K562 (cell line): ENCODE measurements around the gene ZSWIM8. TPM values are rescaled to one million over a fixed set of nuclear protein-coding genes. Genes with fewer than 3 reads are reported as not detected.

ENCODE experiments used
- ATAC-seq: fragments of 200-7000 bp; cut with Tn5 transposase; 3 replicates; pipeline ENCODE4 v1.9.1; 2020; ENCODE audit warnings: moderate library complexity
- BruUV-seq: library from RNA; stranded (reverse); fragments of 400-500 nt; replicated peaks from 2 replicates; lab custom pipeline; 2021; lab: Mats Ljungman, UMichigan
- CTCF ChIA-PET: fragments of 300-600 bp; formaldehyde crosslinking; extraction: SDS; loops from one replicate; lab custom pipeline; 2021; ENCODE audit warnings: low intra/inter-chr PET ratio; lab: Yijun Ruan, JAX
- POLR2A ChIA-PET: fragments of 300-600, 350-650 bp; sonication (Branson Sonifier 250); formaldehyde crosslinking; extraction: SDS; loops from one replicate; lab custom pipeline; 2021; ENCODE audit warnings: antibody characterized with exemption, inconsistent platforms; lab: Yijun Ruan, JAX
- DNase-seq, 4 experiments: peaks; one replicate each; pipeline versions ENCODE4 v3.0.0 to v3.0.0-alpha.2; 2011 to 2018; ENCODE audit warnings: low spot score in 3 of 4, mixed read lengths in 3 of 4; ENCODE audit errors: extremely low read depth in 1 of 4
- FAIRE-seq: peaks from 2 replicates; lab custom pipeline; 2011; peaks lifted over from hg19 to GRCh38; lab: Jason Lieb, UNC
- H2AFZ ChIP-seq: 2 replicates; pipeline ENCODE4 v1.6.0; 2011; ENCODE audit warnings: low read depth, low read length, control low read depth, inconsistent platforms
- H3K27ac ChIP-seq: fragments of 200-600 bp; 3 replicates; pipeline ENCODE4 v1.8.0; 2011; ENCODE audit warnings: low read depth, mild to moderate bottlenecking, control low read depth, inconsistent platforms, low read length, moderate library complexity, mixed read lengths; ENCODE audit errors: extremely low read depth
- H3K27me3 ChIP-seq, 2 experiments: fragments of 300-600 bp in 1 of 2; 2 replicates in 1 of 2; 3 replicates in 1 of 2; pipeline versions ENCODE4 v1.6.0 to v1.8.0; 2011; ENCODE audit warnings: inconsistent platforms in 2 of 2, low read length in 2 of 2, mild to moderate bottlenecking in 1 of 2, mixed read lengths in 1 of 2, moderate library complexity in 1 of 2; ENCODE audit not compliant: control insufficient read depth in 2 of 2, insufficient read depth in 2 of 2
- H3K36me3 ChIP-seq: fragments of 300-600 bp; 3 replicates; pipeline ENCODE4 v1.8.0; 2011; ENCODE audit warnings: mild to moderate bottlenecking, low read length, inconsistent platforms; ENCODE audit not compliant: control insufficient read depth, insufficient read depth
- H3K4me1 ChIP-seq, 2 experiments: fragments of 200-600 bp in 1 of 2; replicated peaks in 1 of 2; 2 replicates in 1 of 2; 3 replicates in 1 of 2; pipeline versions ENCODE4 v1.5.1 to v1.8.0; 2011; ENCODE audit warnings: inconsistent platforms in 2 of 2, low read length in 2 of 2, mild to moderate bottlenecking in 1 of 2, mixed read lengths in 1 of 2, moderate library complexity in 1 of 2; ENCODE audit not compliant: control insufficient read depth in 2 of 2, insufficient read depth in 2 of 2
- H3K4me2 ChIP-seq: 2 replicates; pipeline ENCODE4 v1.6.1; 2011; ENCODE audit warnings: low read length, control low read depth, inconsistent platforms, mixed read lengths; ENCODE audit not compliant: insufficient read depth
- H3K4me3 ChIP-seq: fragments of 200-600 bp; sonication (generic), shearing (Covaris generic); 2 replicates; pipeline ENCODE4 v1.5.1; 2016; ENCODE audit warnings: control low read depth, inconsistent platforms
- H3K79me2 ChIP-seq: fragments of 200-600 bp; 3 replicates; pipeline ENCODE4 v1.8.0; 2011; ENCODE audit warnings: low read length, inconsistent platforms; ENCODE audit not compliant: control insufficient read depth, insufficient read depth
- H3K9ac ChIP-seq, 2 experiments: 2 replicates each; pipeline versions ENCODE4 v1.6.0 to v1.6.1; 2011; ENCODE audit warnings: low read depth in 2 of 2, low read length in 2 of 2, control low read depth in 1 of 2, inconsistent platforms in 1 of 2, mild to moderate bottlenecking in 1 of 2, mixed read lengths in 1 of 2; ENCODE audit not compliant: insufficient read depth in 1 of 2
- H3K9me1 ChIP-seq: one replicate; pipeline ENCODE4 v1.6.0; 2011; ENCODE audit warnings: inconsistent platforms, mild to moderate bottlenecking, low read length, moderate library complexity; ENCODE audit not compliant: control insufficient read depth, insufficient read depth
- H3K9me3 ChIP-seq: replicated peaks from 2 replicates; pipeline ENCODE4 v1.5.1; 2011; ENCODE audit warnings: low read depth, low read length, inconsistent platforms; ENCODE audit not compliant: control insufficient read depth, insufficient read depth
- H4K20me1 ChIP-seq: replicated peaks from 2 replicates; pipeline ENCODE4 v1.6.1; 2011; ENCODE audit warnings: low read length, inconsistent platforms, mixed read lengths; ENCODE audit not compliant: control insufficient read depth, insufficient read depth
- CBX1 ChIP-seq: sonication (generic); IDR thresholded peaks from 2 replicates; pipeline ENCODE4 v1.6.1; 2016; ENCODE audit warnings: antibody characterized with exemption, low read depth, mild to moderate bottlenecking
- CCNT2 ChIP-seq: IDR thresholded peaks from 2 replicates; pipeline ENCODE4 v1.6.1; 2011; ENCODE audit warnings: borderline replicate concordance, low read depth, mild to moderate bottlenecking, moderate library complexity, mixed read lengths, low read length; ENCODE audit not compliant: insufficient read length; ENCODE audit errors: extremely low read depth
- ELF4 ChIP-seq: fragments of 450-650 bp; formaldehyde crosslinking; IDR thresholded peaks from 2 replicates; pipeline ENCODE4 v1.4.0; 2022; ENCODE audit warnings: missing genetic modification characterization
- SAFB ChIP-seq: fragments of 200-400 bp; formaldehyde crosslinking; IDR thresholded peaks from 2 replicates; pipeline ENCODE4 v1.6.1; 2017; ENCODE audit warnings: low read depth, low read length, borderline replicate concordance
- SMAD3 ChIP-seq: fragments of 450-650 bp; formaldehyde crosslinking; conservative IDR thresholded peaks from 2 replicates; pipeline ENCODE4 v1.4.0; 2020; ENCODE audit warnings: mild to moderate bottlenecking
- SRF ChIP-seq, 2 experiments: fragments of 250-450, 450-650 bp in 1 of 2; sonication (Bioruptor Pico) in 1 of 2; sonication (generic) in 1 of 2; formaldehyde crosslinking; IDR thresholded peaks; 2 replicates each; pipeline versions ENCODE4 v1.5.0 to v1.5.1; 2020 to 2022; ENCODE audit warnings: mild to moderate bottlenecking in 1 of 2, missing genetic modification reagents in 1 of 2
- SRSF3 ChIP-seq: fragments of 200-400 bp; formaldehyde crosslinking; IDR thresholded peaks from 2 replicates; pipeline ENCODE4 v1.6.1; 2016; ENCODE audit warnings: mild to moderate bottlenecking, low read length, moderate library complexity; ENCODE audit not compliant: insufficient read depth
- ZFP36 ChIP-seq: fragments of 150-350 bp; IDR thresholded peaks from 2 replicates; pipeline ENCODE4 v1.6.1; 2018; ENCODE audit warnings: low read length, low read depth; ENCODE audit not compliant: partially characterized antibody
- ZNF695 ChIP-seq: fragments of 450-650 bp; formaldehyde crosslinking; IDR thresholded peaks from 2 replicates; pipeline ENCODE4 v1.4.0; 2020; ENCODE audit warnings: mild to moderate bottlenecking, moderate library complexity
- ZNF77 ChIP-seq: fragments of 250-450 bp; sonication (Bioruptor Pico); IDR thresholded peaks from 2 replicates; pipeline ENCODE4 v1.5.0; 2020
- WGBS: fragments of 100-300 bp; shearing (Covaris generic); methylation state at CpG from one replicate; pipeline ENCODE4 v1.1.6; 2016; ENCODE audit warnings: low coverage, mixed read lengths; ENCODE audit not compliant: insufficient coverage; ENCODE audit errors: missing lambda C conversion rate; 5-methylcytosine and 5-hydroxymethylcytosine counted together
- in situ Hi-C: fragments of 300-500 bp; cut with MboI; formaldehyde crosslinking; loops from 4 replicates; pipeline ENCODE4 v1.15.0; 2018; ENCODE audit warnings: inconsistent platforms, mixed read lengths
- intact Hi-C: fragments of 100-400 bp; cut with micrococcal nuclease; formaldehyde crosslinking; loops from 2 replicates; pipeline ENCODE4 v1.14.2; 2022
- polyA plus RNA-seq, 8 experiments: library from polyadenylated mRNA; depleted of rRNA in 4 of 8; stranded (reverse) in 5 of 8; unstranded in 3 of 8; fragments of >200 nt; fragmentation: Nextera tagmentation in 2 of 8; fragmentation: Illumina TruSeq in 1 of 8; extraction: Ambion mirVana in 2 of 8; extraction: Trizol in 1 of 8; gene quantifications; 2 replicates each; pipeline versions ENCODE4 v1.2.1 to v1.2.3, GENCODE V29; 2011 to 2014; ENCODE audit warnings: inconsistent platforms in 1 of 8, missing spikeins in 1 of 8
- total RNA-seq, 7 experiments: library from RNA; depleted of rRNA in 6 of 7; stranded (reverse); fragments of >200 nt in 6 of 7; fragmentation: Illumina TruSeq in 2 of 7; extraction: Trizol in 2 of 7; gene quantifications; 2 replicates each; pipeline versions ENCODE4 v1.2.1 to v1.2.3, GENCODE V29; 2011 to 2021; ENCODE audit warnings: low replicate concordance in 1 of 7
- TF ChIP-seq, protein P1 (sequence below): IDR thresholded peaks from 2 replicates; pipeline ENCODE4 v1.6.1; 2012; ENCODE audit warnings: low read depth, low read length, improper control_type of control experiment, borderline replicate concordance
- TF ChIP-seq, protein P2 (sequence below): fragments of 250-450 bp; sonication (Bioruptor Pico); IDR thresholded peaks from 2 replicates; pipeline ENCODE4 v1.8.0; 2022; ENCODE audit warnings: moderate library complexity, mild to moderate bottlenecking, inconsistent platforms
- TF ChIP-seq, protein P3 (sequence below): fragments of 450-650 bp; IDR thresholded peaks from 2 replicates; pipeline ENCODE4 v1.6.1; 2016; ENCODE audit warnings: antibody characterized with exemption
- TF ChIP-seq, protein P4 (sequence below), 2 experiments: IDR thresholded peaks in 1 of 2; conservative IDR thresholded peaks in 1 of 2; 2 replicates each; pipeline ENCODE4 v1.6.1; 2016; ENCODE audit warnings: low read depth in 2 of 2, mild to moderate bottlenecking in 1 of 2, missing compliant biosample characterization in 1 of 2, missing genetic modification characterization in 1 of 2, moderate library complexity in 1 of 2

Gene ZSWIM8
- total and polyA plus RNA-seq, 9 of the 15 experiments (the other 6 are each of a cell fraction or from before 2014, with no cell fraction given): 5.6 to 47.8 (median 26.7) TPM

DNA sequence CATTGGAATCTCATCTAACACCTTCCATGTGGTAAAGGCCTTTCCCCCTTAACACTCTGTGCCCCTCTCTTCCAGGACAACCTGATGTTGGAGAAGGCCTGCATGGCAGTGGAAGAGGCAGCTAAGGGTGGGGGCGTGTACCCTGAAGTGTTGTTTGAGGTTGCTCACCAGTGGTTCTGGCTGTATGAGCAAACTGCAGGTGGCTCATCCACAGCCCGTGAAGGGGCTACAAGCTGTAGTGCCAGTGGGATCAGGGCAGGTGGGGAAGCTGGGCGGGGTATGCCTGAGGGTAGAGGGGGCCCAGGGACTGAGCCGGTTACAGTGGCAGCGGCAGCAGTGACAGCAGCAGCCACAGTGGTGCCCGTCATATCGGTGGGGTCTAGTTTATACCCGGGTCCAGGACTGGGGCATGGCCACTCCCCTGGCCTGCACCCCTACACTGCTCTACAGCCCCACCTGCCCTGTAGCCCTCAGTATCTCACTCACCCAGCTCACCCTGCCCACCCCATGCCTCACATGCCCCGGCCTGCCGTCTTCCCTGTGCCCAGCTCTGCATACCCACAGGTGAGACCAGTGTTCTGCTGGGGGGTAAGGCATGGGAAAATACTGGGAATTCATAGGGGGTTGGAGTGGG lies 13.6 kb downstream of the ZSWIM8 start:
- peak; percentile 19 for ATAC-seq
- Histone ChIP-seq H3K4me2 (no peak overlapping the region), H3K79me2 (no peaks in the 10 kb centered on the region), H3K9me1 (peaks cover 8% of the 10 kb centered on the region), H3K36me3 (peaks cover 92% of the 10 kb centered on the region), H3K4me1 (peaks cover 0 to 10% of the 10 kb centered on the region in 2 experiments; a peak in 2 of 5 replicates), H2AFZ (no peak overlapping the region), H3K9ac (no peak overlapping the region), H3K27ac (no peak overlapping the region), H3K9me3 (no peaks in the 10 kb centered on the region), H3K27me3 (no peaks in the 10 kb centered on the region), H4K20me1 (no peaks in the 10 kb centered on the region; the same call in none of the 2 replicates), H3K4me3 (no peak overlapping the region)
- BruUV-seq: no TSS peak
- WGBS: 90% methylated on average over 10 of the region's 10 CpGs
- CTCF ChIA-PET: no interaction called here
- POLR2A ChIA-PET: interaction anchor here (0.5 to 9.0 kb wide), 5 partner anchors 8 to 1164 kb away, joined by 3 to 61 read pairs (median 4); partner anchors contain the start of gene ZSWIM8
- no peak for DNase-seq
- intact Hi-C loops: no loop called here
- in situ Hi-C loops: no loop called here
- FAIRE-seq: no peak
- TF ChIP-seq, protein P1, sequence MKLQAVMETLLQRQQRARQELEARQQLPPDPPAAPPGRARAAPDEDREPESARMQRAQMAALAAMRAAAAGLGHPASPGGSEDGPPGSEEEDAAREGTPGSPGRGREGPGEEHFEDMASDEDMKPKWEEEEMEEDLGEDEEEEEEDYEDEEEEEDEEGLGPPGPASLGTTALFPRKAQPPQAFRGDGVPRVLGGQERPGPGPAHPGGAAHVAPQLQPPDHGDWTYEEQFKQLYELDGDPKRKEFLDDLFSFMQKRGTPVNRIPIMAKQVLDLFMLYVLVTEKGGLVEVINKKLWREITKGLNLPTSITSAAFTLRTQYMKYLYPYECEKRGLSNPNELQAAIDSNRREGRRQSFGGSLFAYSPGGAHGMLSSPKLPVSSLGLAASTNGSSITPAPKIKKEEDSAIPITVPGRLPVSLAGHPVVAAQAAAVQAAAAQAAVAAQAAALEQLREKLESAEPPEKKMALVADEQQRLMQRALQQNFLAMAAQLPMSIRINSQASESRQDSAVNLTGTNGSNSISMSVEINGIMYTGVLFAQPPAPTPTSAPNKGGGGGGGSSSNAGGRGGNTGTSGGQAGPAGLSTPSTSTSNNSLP: no peak
- no peak for TF ChIP-seq SAFB
- TF ChIP-seq, protein P2, sequence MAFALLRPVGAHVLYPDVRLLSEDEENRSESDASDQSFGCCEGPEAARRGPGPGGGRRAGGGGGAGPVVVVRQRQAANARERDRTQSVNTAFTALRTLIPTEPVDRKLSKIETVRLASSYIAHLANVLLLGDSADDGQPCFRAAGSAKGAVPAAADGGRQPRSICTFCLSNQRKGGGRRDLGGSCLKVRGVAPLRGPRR: no peak
- peak; percentile 28; the same call in 1 of the 2 replicates for TF ChIP-seq CBX1
- 0 out of 2 replicates have a peak, but pooled peaks have one; percentile 10 for TF ChIP-seq SMAD3 (CRISPR knock-in tag)
- no peak for TF ChIP-seq ZFP36
- TF ChIP-seq SRSF3: no peak
- TF ChIP-seq ZNF77 (CRISPR knock-in tag): no peak
- peak; percentile 32; the same call in 1 of the 2 replicates for TF ChIP-seq ELF4
- no peak for TF ChIP-seq CCNT2
- no peak for TF ChIP-seq ZNF695 (CRISPR knock-in tag)
- TF ChIP-seq, protein P3, sequence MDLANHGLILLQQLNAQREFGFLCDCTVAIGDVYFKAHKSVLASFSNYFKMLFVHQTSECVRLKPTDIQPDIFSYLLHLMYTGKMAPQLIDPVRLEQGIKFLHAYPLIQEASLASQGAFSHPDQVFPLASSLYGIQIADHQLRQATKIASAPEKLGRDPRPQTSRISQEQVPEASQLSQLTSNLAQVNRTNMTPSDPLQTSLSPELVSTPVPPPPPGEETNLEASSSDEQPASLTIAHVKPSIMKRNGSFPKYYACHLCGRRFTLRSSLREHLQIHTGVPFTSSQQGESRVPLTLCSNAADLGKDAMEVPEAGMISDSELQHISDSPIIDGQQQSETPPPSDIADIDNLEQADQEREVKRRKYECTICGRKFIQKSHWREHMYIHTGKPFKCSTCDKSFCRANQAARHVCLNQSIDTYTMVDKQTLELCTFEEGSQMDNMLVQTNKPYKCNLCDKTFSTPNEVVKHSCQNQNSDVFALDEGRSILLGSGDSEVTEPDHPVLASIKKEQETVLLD: no peak
- TF ChIP-seq SRF (CRISPR knock-in tag; IDR thresholded peaks at IDR 0.05): 0 out of 4 replicates have a peak, but pooled peaks of 1 of the 2 experiments have one; percentile 3
- TF ChIP-seq, protein P4, sequence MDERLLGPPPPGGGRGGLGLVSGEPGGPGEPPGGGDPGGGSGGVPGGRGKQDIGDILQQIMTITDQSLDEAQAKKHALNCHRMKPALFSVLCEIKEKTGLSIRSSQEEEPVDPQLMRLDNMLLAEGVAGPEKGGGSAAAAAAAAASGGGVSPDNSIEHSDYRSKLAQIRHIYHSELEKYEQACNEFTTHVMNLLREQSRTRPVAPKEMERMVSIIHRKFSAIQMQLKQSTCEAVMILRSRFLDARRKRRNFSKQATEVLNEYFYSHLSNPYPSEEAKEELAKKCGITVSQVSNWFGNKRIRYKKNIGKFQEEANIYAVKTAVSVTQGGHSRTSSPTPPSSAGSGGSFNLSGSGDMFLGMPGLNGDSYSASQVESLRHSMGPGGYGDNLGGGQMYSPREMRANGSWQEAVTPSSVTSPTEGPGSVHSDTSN (CRISPR knock-in tag; IDR thresholded peaks at IDR 0.05; ENCODE audit: low read depth): no peak
- TF ChIP-seq, protein P4 (tag; conservative IDR thresholded peaks at IDR 0.05; ENCODE audit: low read depth): no peak
